Measurements from ENCODE around the gene INPP4B.

- no peak for TF ChIP-seq CTCF (IDR thresholded peaks at IDR 0.05; ENCODE audit: low read depth, low read length)
- no peak for TF ChIP-seq MAX (IDR thresholded peaks at IDR 0.05; ENCODE audit: low read depth, low read length)
- no peak for TF ChIP-seq POLR2A (IDR thresholded peaks at IDR 0.05; ENCODE audit: extremely low read depth, insufficient read length)
These were observed 745.2 kb downstream of the INPP4B start for GRCh38 chr4:142100941-142101340.

Measured in NB4 (cell line).